NCI-H748 (cell line): ENCODE measurements around the gene YAP1.

Experiments used
- DNase-seq: peaks from one replicate; lab custom pipeline; 2025; ENCODE audit not compliant: unreplicated experiment; lab: John Stamatoyannopoulos, UW

YAP1 gene

GRCh38 chr11:102116453-102117205 lies 6.4 kb downstream of the YAP1 start:
- no peak for DNase-seq

- no peak for DNase-seq
Measured at GRCh38 chr11:102117472-102118113, 7.3 kb downstream of the YAP1 start.

- no peak for DNase-seq
Measured at GRCh38 chr11:102118937-102119336, 8.7 kb downstream of the YAP1 start.

- no peak for DNase-seq
Measured at GRCh38 chr11:102119997-102120396, 9.8 kb downstream of the YAP1 start.

GRCh38 chr11:102120437-102120973 lies 10.3 kb downstream of the YAP1 start:
- DNase-seq: no peak

- no peak for DNase-seq
Measured at GRCh38 chr11:102121329-102121728, 11.1 kb downstream of the YAP1 start.

- no peak for DNase-seq
Measured at GRCh38 chr11:102134597-102134996, 24.4 kb downstream of the YAP1 start.

- no peak for DNase-seq
Measured at GRCh38 chr11:102135256-102135655, 25.0 kb downstream of the YAP1 start.

GRCh38 chr11:102138223-102138622 lies 28.0 kb downstream of the YAP1 start:
- no peak for DNase-seq

- DNase-seq: no peak
Measured at GRCh38 chr11:102138670-102139069, 28.4 kb downstream of the YAP1 start.

GRCh38 chr11:102139081-102139498 lies 28.8 kb downstream of the YAP1 start:
- DNase-seq: no peak

GRCh38 chr11:102142333-102142732 lies 32.1 kb downstream of the YAP1 start:
- DNase-seq: no peak

- no peak for DNase-seq
Measured at GRCh38 chr11:102143867-102144266, 33.6 kb downstream of the YAP1 start.

- DNase-seq: no peak
Measured at GRCh38 chr11:102144357-102145355, 34.4 kb downstream of the YAP1 start.

GRCh38 chr11:102147015-102147414 lies 36.8 kb downstream of the YAP1 start:
- DNase-seq: no peak

GRCh38 chr11:102147632-102148031 lies 37.4 kb downstream of the YAP1 start:
- DNase-seq: no peak

- DNase-seq: no peak
Measured at GRCh38 chr11:102148059-102148458, 37.8 kb downstream of the YAP1 start.

- no peak for DNase-seq
Measured at GRCh38 chr11:102151784-102152525, 41.7 kb downstream of the YAP1 start.

GRCh38 chr11:102153082-102153481 lies 42.8 kb downstream of the YAP1 start:
- DNase-seq: no peak

GRCh38 chr11:102154806-102155205 lies 44.6 kb downstream of the YAP1 start:
- no peak for DNase-seq
